Liver (tissue), 9 donors: Measurements from ENCODE around the gene C3orf20. TPM values are rescaled to one million over a fixed set of nuclear protein-coding genes. Genes with fewer than 3 reads are reported as not detected.
A peak's percentile ranks its signal among the peaks of the same experiment; 100 is the strongest.

ENCODE experiments used
- DNase-seq: peaks from one replicate; pipeline ENCODE4 v3.0.0-alpha.2; 2017; ENCODE audit warnings: low spot score
- H3K27ac ChIP-seq, 2 donors: one replicate each; pipeline ENCODE4 v1.7.0; 2013; ENCODE audit warnings: inconsistent platforms in 2 of 2, low read length in 2 of 2, control low read depth in 1 of 2, low read depth in 1 of 2, mild to moderate bottlenecking in 1 of 2
- H3K27me3 ChIP-seq, 4 donors: one replicate each; pipeline versions ENCODE4 v1.6.1 to v1.7.0; 2013; ENCODE audit warnings: low read length in 3 of 4, inconsistent platforms in 1 of 4, mild to moderate bottlenecking in 1 of 4, moderate library complexity in 1 of 4; ENCODE audit not compliant: control insufficient read depth in 4 of 4, insufficient read depth in 4 of 4
- H3K36me3 ChIP-seq, 4 donors: one replicate each; pipeline versions ENCODE4 v1.6.1 to v1.7.0; 2013; ENCODE audit warnings: low read length in 3 of 4, mild to moderate bottlenecking in 3 of 4, low read depth in 1 of 4, moderate library complexity in 1 of 4; ENCODE audit not compliant: control insufficient read depth in 4 of 4, insufficient read depth in 3 of 4
- H3K4me1 ChIP-seq, 4 donors: one replicate each; pipeline versions ENCODE4 v1.6.1 to v1.7.0; 2013; ENCODE audit warnings: low read length in 3 of 4, mild to moderate bottlenecking in 3 of 4, moderate library complexity in 1 of 4; ENCODE audit not compliant: control insufficient read depth in 4 of 4, insufficient read depth in 4 of 4
- H3K4me3 ChIP-seq, 3 donors: one replicate each; pipeline versions ENCODE4 v1.6.1 to v1.7.0; 2013; ENCODE audit warnings: low read length in 3 of 3, control low read depth in 1 of 3, low read depth in 1 of 3, mild to moderate bottlenecking in 1 of 3
- H3K9ac ChIP-seq, 2 donors: one replicate each; pipeline ENCODE4 v1.7.0; 2013; ENCODE audit warnings: low read length in 2 of 2, mild to moderate bottlenecking in 2 of 2, moderate library complexity in 2 of 2, control low read depth in 1 of 2, low read depth in 1 of 2
- H3K9me3 ChIP-seq, 4 donors: one replicate each; pipeline versions ENCODE4 v1.6.1 to v1.7.0; 2013; ENCODE audit warnings: low read length in 3 of 4; ENCODE audit not compliant: control insufficient read depth in 4 of 4
- ATF3 ChIP-seq: IDR thresholded peaks from 2 replicates; pipeline ENCODE4 v1.6.1; 2016; ENCODE audit warnings: antibody characterized with exemption
- EGR1 ChIP-seq, 2 donors: IDR thresholded peaks; 2 replicates each; pipeline ENCODE4 v1.6.1; 2016 to 2018; ENCODE audit warnings: antibody characterized with exemption in 2 of 2, low read depth in 2 of 2
- FOXA1 ChIP-seq: IDR thresholded peaks from 2 replicates; pipeline ENCODE4 v1.6.1; 2016; ENCODE audit warnings: antibody characterized with exemption
- FOXA2 ChIP-seq: IDR thresholded peaks from 2 replicates; pipeline ENCODE4 v1.6.1; 2016; ENCODE audit warnings: antibody characterized with exemption
- GABPA ChIP-seq, 2 donors: IDR thresholded peaks in 1 of 2; conservative IDR thresholded peaks in 1 of 2; 2 replicates each; pipeline ENCODE4 v1.6.1; 2016; ENCODE audit warnings: antibody characterized with exemption in 2 of 2, mild to moderate bottlenecking in 1 of 2, moderate library complexity in 1 of 2
- HNF4A ChIP-seq, 2 donors: conservative IDR thresholded peaks; 2 replicates each; pipeline ENCODE4 v1.6.1; 2016; ENCODE audit warnings: antibody characterized with exemption in 2 of 2, mild to moderate bottlenecking in 2 of 2
- HNF4G ChIP-seq: IDR thresholded peaks from 2 replicates; pipeline ENCODE4 v1.6.1; 2016; ENCODE audit warnings: antibody characterized with exemption
- JUND ChIP-seq, 2 donors: IDR thresholded peaks; 2 replicates each; pipeline ENCODE4 v1.6.1; 2016; ENCODE audit warnings: antibody characterized with exemption in 2 of 2
- NR2F2 ChIP-seq: IDR thresholded peaks from 2 replicates; pipeline ENCODE4 v1.6.1; 2016; ENCODE audit warnings: antibody characterized with exemption
- RAD21 ChIP-seq, 2 donors: IDR thresholded peaks; 2 replicates each; pipeline ENCODE4 v1.6.1; 2016; ENCODE audit warnings: antibody characterized with exemption in 2 of 2, mild to moderate bottlenecking in 2 of 2
- RXRA ChIP-seq, 2 donors: IDR thresholded peaks; 2 replicates each; pipeline ENCODE4 v1.6.1; 2017 to 2018; ENCODE audit warnings: antibody characterized with exemption in 2 of 2, mild to moderate bottlenecking in 1 of 2
- SP1 ChIP-seq: IDR thresholded peaks from 2 replicates; pipeline ENCODE4 v1.6.1; 2018; ENCODE audit warnings: antibody characterized with exemption, mild to moderate bottlenecking
- TAF1 ChIP-seq: conservative IDR thresholded peaks from 2 replicates; pipeline ENCODE4 v1.6.1; 2016; ENCODE audit warnings: antibody characterized with exemption, mild to moderate bottlenecking
- YY1 ChIP-seq: IDR thresholded peaks from 2 replicates; pipeline ENCODE4 v1.6.1; 2016; ENCODE audit warnings: antibody characterized with exemption, mild to moderate bottlenecking
- WGBS: extraction: QIAGEN DNeasy Blood & Tissue Kit; methylation state at CpG from one replicate; pipeline ENCODE4 v1.1.7; 2013; 5-methylcytosine and 5-hydroxymethylcytosine counted together
- polyA plus RNA-seq, 2 donors: library from polyadenylated mRNA; stranded (reverse) in 1 of 2; unstranded in 1 of 2; fragments of 200-250 nt in 1 of 2; fragments of >200 nt in 1 of 2; fragmentation: Nextera tagmentation in 1 of 2; extraction: Ambion mirVana in 1 of 2; gene quantifications; one replicate each; pipeline versions ENCODE4 v1.2.1 to v1.2.3, GENCODE V29; 2013 to 2015
- total RNA-seq, 2 donors: library from RNA; depleted of rRNA; stranded (reverse); fragments of >200 nt; gene quantifications; one replicate each; pipeline ENCODE4 v1.2.3, GENCODE V29; 2014
- TF ChIP-seq, protein P1 (sequence below): IDR thresholded peaks from 2 replicates; pipeline ENCODE4 v1.6.1; 2016; ENCODE audit warnings: antibody characterized with exemption
- TF ChIP-seq, protein P2 (sequence below): fragments of 150-350 bp; IDR thresholded peaks from 2 replicates; pipeline ENCODE4 v1.5.1; 2017; ENCODE audit warnings: improper control_type of control experiment, low read depth, low read length; ENCODE audit not compliant: missing input control
- TF ChIP-seq, protein P3 (sequence below): IDR thresholded peaks from 2 replicates; pipeline ENCODE4 v1.6.1; 2016; ENCODE audit warnings: antibody characterized with exemption
- TF ChIP-seq, protein P4 (sequence below): IDR thresholded peaks from 2 replicates; pipeline ENCODE4 v1.6.1; 2016; ENCODE audit warnings: antibody characterized with exemption, mild to moderate bottlenecking
- donor health status: healthy.
- donor health status: healthy.
- donor health status: healthy.
- donor health status: healthy.
- donor health status: healthy.

C3orf20 gene
- total and polyA plus RNA-seq, 4 donors = 0.05 to 0.08 TPM; not detected in 2

- TF ChIP-seq, protein P1, sequence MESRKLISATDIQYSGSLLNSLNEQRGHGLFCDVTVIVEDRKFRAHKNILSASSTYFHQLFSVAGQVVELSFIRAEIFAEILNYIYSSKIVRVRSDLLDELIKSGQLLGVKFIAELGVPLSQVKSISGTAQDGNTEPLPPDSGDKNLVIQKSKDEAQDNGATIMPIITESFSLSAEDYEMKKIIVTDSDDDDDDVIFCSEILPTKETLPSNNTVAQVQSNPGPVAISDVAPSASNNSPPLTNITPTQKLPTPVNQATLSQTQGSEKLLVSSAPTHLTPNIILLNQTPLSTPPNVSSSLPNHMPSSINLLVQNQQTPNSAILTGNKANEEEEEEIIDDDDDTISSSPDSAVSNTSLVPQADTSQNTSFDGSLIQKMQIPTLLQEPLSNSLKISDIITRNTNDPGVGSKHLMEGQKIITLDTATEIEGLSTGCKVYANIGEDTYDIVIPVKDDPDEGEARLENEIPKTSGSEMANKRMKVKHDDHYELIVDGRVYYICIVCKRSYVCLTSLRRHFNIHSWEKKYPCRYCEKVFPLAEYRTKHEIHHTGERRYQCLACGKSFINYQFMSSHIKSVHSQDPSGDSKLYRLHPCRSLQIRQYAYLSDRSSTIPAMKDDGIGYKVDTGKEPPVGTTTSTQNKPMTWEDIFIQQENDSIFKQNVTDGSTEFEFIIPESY = no peak
Measured at GRCh38 chr3:14676881-14677280, 1.9 kb downstream of the C3orf20 start (continued).

DNA sequence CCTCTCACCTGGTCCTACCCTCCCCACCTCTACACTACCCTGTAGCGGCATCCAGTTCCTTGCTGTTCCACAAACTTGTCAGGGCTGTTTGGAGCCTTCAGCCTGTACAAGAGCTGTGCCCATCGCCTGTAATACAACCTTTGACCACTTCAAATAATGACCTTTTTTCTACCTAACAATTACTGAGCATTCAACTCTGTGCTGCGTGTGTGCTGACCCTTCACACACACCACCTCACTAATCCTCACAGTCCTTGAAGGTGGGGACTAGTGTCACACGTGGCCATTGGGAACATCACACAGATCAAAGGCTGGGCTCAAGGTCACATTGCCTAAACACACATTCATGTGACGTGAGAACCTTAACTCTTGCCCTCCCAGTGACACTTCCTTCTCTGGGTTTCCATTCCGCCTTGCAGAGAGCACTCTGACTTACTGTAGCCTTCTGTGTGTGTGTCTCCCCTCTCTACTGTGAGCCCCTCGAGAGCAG is 3.1 kb downstream of the C3orf20 start:
- Histone ChIP-seq H3K9ac (no peak overlapping the region), H3K27me3 (no peaks in the 10 kb centered on the region), H3K9me3 (no peaks in the 10 kb centered on the region), H3K4me3 (no peak overlapping the region), H3K36me3 (no peaks in the 10 kb centered on the region), H3K4me1 (peaks cover 0 to 9% (median 5%) of the 10 kb centered on the region in 4 donors), H3K27ac (no peak overlapping the region)
- peak; percentile 44 for DNase-seq
- TF ChIP-seq NR2F2 (no peak), TAF1 (no peak), ATF3 (no peak), RAD21 (IDR thresholded peaks at IDR 0.05) (peak; percentile 27 to 55), HNF4G (peak; percentile 71), FOXA2 (peak; percentile 83), FOXA1 (peak; percentile 55), SP1 (peak; percentile 72), JUND (IDR thresholded peaks at IDR 0.05) (peak in 1 of 2 donors; percentile 64), YY1 (peak; percentile 71), EGR1 (IDR thresholded peaks at IDR 0.05; ENCODE audit: low read depth in 2 of 2) (no peak), RXRA (IDR thresholded peaks at IDR 0.05) (peak; percentile 79 to 95), HNF4A (conservative IDR thresholded peaks at IDR 0.05) (peak; percentile 79 to 94), GABPA (IDR thresholded peaks at IDR 0.05 in 1 of 2, conservative IDR thresholded peaks at IDR 0.05 in 1 of 2) (peak in 1 of 2 donors; percentile 36)
- TF ChIP-seq, protein P2, sequence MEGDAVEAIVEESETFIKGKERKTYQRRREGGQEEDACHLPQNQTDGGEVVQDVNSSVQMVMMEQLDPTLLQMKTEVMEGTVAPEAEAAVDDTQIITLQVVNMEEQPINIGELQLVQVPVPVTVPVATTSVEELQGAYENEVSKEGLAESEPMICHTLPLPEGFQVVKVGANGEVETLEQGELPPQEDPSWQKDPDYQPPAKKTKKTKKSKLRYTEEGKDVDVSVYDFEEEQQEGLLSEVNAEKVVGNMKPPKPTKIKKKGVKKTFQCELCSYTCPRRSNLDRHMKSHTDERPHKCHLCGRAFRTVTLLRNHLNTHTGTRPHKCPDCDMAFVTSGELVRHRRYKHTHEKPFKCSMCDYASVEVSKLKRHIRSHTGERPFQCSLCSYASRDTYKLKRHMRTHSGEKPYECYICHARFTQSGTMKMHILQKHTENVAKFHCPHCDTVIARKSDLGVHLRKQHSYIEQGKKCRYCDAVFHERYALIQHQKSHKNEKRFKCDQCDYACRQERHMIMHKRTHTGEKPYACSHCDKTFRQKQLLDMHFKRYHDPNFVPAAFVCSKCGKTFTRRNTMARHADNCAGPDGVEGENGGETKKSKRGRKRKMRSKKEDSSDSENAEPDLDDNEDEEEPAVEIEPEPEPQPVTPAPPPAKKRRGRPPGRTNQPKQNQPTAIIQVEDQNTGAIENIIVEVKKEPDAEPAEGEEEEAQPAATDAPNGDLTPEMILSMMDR = peak; percentile 28
- TF ChIP-seq, protein P3, sequence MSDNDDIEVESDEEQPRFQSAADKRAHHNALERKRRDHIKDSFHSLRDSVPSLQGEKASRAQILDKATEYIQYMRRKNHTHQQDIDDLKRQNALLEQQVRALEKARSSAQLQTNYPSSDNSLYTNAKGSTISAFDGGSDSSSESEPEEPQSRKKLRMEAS = peak; percentile 89
- TF ChIP-seq, protein P4, sequence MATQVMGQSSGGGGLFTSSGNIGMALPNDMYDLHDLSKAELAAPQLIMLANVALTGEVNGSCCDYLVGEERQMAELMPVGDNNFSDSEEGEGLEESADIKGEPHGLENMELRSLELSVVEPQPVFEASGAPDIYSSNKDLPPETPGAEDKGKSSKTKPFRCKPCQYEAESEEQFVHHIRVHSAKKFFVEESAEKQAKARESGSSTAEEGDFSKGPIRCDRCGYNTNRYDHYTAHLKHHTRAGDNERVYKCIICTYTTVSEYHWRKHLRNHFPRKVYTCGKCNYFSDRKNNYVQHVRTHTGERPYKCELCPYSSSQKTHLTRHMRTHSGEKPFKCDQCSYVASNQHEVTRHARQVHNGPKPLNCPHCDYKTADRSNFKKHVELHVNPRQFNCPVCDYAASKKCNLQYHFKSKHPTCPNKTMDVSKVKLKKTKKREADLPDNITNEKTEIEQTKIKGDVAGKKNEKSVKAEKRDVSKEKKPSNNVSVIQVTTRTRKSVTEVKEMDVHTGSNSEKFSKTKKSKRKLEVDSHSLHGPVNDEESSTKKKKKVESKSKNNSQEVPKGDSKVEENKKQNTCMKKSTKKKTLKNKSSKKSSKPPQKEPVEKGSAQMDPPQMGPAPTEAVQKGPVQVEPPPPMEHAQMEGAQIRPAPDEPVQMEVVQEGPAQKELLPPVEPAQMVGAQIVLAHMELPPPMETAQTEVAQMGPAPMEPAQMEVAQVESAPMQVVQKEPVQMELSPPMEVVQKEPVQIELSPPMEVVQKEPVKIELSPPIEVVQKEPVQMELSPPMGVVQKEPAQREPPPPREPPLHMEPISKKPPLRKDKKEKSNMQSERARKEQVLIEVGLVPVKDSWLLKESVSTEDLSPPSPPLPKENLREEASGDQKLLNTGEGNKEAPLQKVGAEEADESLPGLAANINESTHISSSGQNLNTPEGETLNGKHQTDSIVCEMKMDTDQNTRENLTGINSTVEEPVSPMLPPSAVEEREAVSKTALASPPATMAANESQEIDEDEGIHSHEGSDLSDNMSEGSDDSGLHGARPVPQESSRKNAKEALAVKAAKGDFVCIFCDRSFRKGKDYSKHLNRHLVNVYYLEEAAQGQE = peak; percentile 17
- TF ChIP-seq, protein P1 = peak; percentile 51
- 39% methylated on average over 7 of the region's 7 CpGs for WGBS
